ENCODE measurements around the gene STBD1. TPM values are rescaled to one million over a fixed set of nuclear protein-coding genes. Genes with fewer than 3 reads are reported as not detected.

STBD1 gene
- polyA plus RNA-seq, 1 donor from 2014 or later = not detected

- Histone ChIP-seq H3K27me3 (ENCODE audit: insufficient read depth, low read depth, low read length) (no peaks in the 10 kb centered on the region), H3K9me3 (ENCODE audit: low read length) (no peaks in the 10 kb centered on the region), H3K4me2 (ENCODE audit: low read length) (no peak overlapping the region), H3K27ac (ENCODE audit: low read length) (no peak overlapping the region), H4K20me1 (ENCODE audit: insufficient read depth) (no peaks in the 10 kb centered on the region), H3F3A (ENCODE audit: insufficient read depth, low read length, poor library complexity, severe bottlenecking) (no peaks in the 10 kb centered on the region), H3K9ac (ENCODE audit: low read length) (no peak overlapping the region), H3K36me3 (ENCODE audit: insufficient read depth, low read length) (no peaks in the 10 kb centered on the region), H3K9me2 (ENCODE audit: insufficient read depth, low read length) (no peaks in the 10 kb centered on the region), H2AFZ (ENCODE audit: low read depth, low read length) (no peak overlapping the region), H3K79me2 (replicated peaks; ENCODE audit: insufficient read depth, low read length) (no peaks in the 10 kb centered on the region), H3K4me3 (ENCODE audit: low read length) (no peak overlapping the region)
- no peak for TF ChIP-seq POLR2AphosphoS5 (IDR thresholded peaks at IDR 0.05)
- TF ChIP-seq CTCF (IDR thresholded peaks at IDR 0.05; ENCODE audit: poor library complexity, severe bottlenecking) = no peak
Observed at GRCh38 chr4:76266627-76267026, 39.9 kb upstream of the STBD1 start.

GRCh38 chr4:76267811-76268210 is 38.7 kb upstream of the STBD1 start:
- Histone ChIP-seq H3K4me3 (ENCODE audit: low read length) (no peak overlapping the region), H3K79me2 (replicated peaks; ENCODE audit: insufficient read depth, low read length) (no peaks in the 10 kb centered on the region), H2AFZ (ENCODE audit: low read depth, low read length) (no peak overlapping the region), H3K9ac (ENCODE audit: low read length) (no peak overlapping the region), H3K4me2 (ENCODE audit: low read length) (no peak overlapping the region), H4K20me1 (ENCODE audit: insufficient read depth) (no peaks in the 10 kb centered on the region), H3F3A (ENCODE audit: insufficient read depth, low read length, poor library complexity, severe bottlenecking) (no peaks in the 10 kb centered on the region), H3K9me2 (ENCODE audit: insufficient read depth, low read length) (no peaks in the 10 kb centered on the region), H3K27me3 (ENCODE audit: insufficient read depth, low read depth, low read length) (no peaks in the 10 kb centered on the region), H3K27ac (ENCODE audit: low read length) (no peak overlapping the region), H3K36me3 (ENCODE audit: insufficient read depth, low read length) (no peaks in the 10 kb centered on the region), H3K9me3 (ENCODE audit: low read length) (no peaks in the 10 kb centered on the region)
- TF ChIP-seq EP300 (conservative IDR thresholded peaks at IDR 0.05; ENCODE audit: poor library complexity, severe bottlenecking) (no peak), MXI1 (conservative IDR thresholded peaks at IDR 0.05; ENCODE audit: poor library complexity, severe bottlenecking) (no peak), RAD21 (conservative IDR thresholded peaks at IDR 0.05) (no peak), EZH2 (IDR thresholded peaks at IDR 0.05; ENCODE audit: borderline replicate concordance, insufficient read depth, low read length, poor library complexity, severe bottlenecking) (no peak), POLR2AphosphoS5 (IDR thresholded peaks at IDR 0.05) (no peak), CTCF (IDR thresholded peaks at IDR 0.05; ENCODE audit: poor library complexity, severe bottlenecking) (no peak), SMC3 (conservative IDR thresholded peaks at IDR 0.05; ENCODE audit: poor library complexity) (no peak), TAF1 (IDR thresholded peaks at IDR 0.05; ENCODE audit: low read depth) (no peak)
- TF ChIP-seq, protein P1, sequence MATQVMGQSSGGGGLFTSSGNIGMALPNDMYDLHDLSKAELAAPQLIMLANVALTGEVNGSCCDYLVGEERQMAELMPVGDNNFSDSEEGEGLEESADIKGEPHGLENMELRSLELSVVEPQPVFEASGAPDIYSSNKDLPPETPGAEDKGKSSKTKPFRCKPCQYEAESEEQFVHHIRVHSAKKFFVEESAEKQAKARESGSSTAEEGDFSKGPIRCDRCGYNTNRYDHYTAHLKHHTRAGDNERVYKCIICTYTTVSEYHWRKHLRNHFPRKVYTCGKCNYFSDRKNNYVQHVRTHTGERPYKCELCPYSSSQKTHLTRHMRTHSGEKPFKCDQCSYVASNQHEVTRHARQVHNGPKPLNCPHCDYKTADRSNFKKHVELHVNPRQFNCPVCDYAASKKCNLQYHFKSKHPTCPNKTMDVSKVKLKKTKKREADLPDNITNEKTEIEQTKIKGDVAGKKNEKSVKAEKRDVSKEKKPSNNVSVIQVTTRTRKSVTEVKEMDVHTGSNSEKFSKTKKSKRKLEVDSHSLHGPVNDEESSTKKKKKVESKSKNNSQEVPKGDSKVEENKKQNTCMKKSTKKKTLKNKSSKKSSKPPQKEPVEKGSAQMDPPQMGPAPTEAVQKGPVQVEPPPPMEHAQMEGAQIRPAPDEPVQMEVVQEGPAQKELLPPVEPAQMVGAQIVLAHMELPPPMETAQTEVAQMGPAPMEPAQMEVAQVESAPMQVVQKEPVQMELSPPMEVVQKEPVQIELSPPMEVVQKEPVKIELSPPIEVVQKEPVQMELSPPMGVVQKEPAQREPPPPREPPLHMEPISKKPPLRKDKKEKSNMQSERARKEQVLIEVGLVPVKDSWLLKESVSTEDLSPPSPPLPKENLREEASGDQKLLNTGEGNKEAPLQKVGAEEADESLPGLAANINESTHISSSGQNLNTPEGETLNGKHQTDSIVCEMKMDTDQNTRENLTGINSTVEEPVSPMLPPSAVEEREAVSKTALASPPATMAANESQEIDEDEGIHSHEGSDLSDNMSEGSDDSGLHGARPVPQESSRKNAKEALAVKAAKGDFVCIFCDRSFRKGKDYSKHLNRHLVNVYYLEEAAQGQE (IDR thresholded peaks at IDR 0.05; ENCODE audit: borderline replicate concordance) = no peak
